ENCODE measurements around the gene HSPB2.

HSPB2 gene

DNA sequence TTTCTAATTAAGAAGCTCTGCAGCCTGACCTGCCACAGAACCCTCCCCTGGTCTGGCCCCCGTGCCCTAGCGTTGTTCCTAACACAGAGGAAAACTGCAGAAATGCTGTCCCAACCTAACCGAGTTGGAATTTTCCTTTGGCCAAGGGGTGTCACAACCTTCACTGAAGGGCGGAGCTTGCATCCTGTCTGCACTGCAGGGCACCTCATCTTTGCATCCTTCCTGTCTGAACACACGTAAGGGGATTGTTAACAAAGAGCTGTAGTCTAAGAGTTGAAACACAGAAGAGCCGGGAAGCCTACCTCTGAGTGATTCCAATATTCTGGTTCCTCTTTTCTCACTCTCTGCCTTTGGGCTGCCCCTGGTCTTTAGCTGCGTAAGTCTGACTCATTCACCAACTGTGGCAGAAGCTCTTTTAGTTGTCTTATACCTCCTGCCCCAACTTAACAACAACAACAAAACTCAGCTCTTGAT, 26.2 kb downstream of the HSPB2 start:
- DNase-seq (ENCODE audit: low read depth): peak; percentile 56

DNA sequence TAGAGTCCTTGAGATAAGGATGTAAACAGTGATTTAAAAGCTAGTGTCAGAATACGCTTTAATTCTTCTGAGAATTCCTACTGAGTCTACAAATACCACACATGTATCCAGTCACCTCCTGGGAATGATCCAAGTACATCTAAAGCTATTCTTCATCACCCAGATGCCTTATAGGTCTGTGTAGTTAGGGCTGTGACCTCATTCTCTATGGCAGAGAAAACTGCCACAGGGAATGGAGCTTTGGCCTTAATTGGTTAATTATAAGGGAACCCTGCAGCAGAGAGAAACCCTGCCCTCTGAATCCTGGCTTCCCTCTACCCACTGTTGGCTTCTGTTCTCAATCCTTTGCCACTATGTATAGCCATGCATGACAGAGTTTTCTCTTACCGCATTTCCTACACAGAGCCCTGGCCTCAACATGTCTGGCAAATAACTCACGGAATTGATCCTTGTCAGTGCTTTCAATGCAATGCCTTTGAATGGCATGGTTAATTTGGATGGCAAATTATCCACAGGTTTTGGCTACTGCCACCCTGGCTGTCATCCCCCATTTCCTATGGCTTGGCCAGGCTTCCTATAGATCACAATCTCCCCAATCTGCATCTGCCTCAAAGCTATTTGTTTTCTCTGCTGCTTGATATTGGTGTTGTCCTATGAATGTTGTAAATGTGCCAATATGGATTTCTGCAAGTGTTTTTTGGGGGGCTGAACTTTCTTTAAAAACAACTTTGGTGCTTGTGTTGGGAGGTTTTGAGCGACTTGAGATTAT, 27.5 kb downstream of the HSPB2 start:
- peak; percentile 93 for DNase-seq (ENCODE audit: low read depth)

DNA sequence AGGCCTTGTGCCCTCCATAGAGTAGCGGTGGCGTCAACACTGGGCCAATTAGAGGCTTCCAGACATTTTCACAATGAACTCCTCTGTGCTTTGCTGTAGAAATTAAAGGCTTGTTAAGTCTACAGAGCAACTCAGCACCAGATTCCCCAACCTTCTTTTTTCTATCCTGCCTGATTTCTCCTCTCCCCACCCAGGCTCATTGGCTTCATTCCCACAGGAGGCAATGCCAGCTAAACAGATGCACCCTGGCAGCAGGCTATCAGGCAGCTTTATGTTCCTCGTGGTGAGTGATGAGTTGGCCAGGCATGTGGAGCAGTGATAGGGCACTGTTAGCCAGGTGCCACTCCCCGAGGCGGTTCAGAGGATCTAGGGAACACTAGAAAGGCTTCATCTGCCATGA, 29.4 kb downstream of the HSPB2 start:
- DNase-seq (ENCODE audit: low read depth): no peak

DNA sequence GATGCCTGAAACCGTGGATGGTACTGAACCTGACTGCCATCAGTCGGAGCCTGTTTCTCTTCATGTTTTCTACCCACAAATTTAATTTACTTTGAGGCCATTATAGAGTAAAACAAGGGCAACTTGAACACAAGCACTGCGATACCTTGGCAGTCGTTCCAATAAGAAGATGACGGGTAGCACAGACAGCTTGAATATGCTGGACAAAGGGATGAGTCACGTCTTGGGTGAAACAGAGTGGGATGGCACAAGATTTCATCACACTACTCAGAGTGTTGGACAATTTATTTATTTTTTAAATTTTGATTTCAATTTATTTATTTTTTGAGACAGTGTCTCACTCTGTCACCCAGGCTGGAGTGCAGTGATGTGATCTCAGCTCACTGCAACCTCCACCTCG, 30.3 kb downstream of the HSPB2 start:
- peak; percentile 87 for DNase-seq (ENCODE audit: low read depth)

DNA sequence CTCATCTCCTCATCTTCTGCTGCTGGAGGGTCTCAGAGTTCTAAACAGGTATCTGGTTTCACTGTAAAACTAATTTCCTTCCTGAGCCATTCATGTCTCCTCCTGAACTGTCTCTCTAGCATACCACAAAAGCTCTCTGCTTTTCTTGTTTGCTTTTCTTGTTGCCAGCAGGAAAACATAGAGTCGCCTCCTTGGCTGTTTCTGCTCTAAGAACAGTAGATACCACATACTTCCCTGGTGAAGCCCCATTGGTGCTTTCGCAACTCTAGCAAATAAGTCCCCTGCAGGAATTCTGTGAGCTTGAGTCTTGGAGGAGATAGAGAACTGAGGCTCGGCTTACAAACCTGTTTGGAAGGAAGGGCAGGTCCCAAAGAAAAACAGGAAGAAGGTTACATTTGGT, 31.6 kb downstream of the HSPB2 start:
- peak; percentile 94 for DNase-seq (ENCODE audit: low read depth)

DNA sequence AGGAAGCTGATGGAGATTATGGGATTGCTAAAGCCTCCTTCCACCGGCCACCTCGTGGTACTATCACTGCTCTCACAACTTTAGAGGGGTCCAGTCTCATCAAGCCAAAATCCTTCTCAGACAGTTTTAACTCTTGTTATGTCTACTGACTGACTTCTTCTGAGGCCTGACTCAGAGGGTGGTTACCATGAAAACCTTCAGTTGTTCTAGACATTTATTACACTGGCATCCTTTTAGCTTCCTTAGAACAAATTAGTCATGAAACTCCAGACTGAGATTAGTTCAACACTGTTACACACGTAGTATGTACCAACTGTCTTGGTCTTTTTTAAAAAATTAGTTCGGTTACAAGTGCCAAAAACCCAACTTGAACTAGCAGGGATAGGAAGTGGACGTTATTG, 32.1 kb downstream of the HSPB2 start:
- peak; percentile 97 for DNase-seq (ENCODE audit: low read depth)

DNA sequence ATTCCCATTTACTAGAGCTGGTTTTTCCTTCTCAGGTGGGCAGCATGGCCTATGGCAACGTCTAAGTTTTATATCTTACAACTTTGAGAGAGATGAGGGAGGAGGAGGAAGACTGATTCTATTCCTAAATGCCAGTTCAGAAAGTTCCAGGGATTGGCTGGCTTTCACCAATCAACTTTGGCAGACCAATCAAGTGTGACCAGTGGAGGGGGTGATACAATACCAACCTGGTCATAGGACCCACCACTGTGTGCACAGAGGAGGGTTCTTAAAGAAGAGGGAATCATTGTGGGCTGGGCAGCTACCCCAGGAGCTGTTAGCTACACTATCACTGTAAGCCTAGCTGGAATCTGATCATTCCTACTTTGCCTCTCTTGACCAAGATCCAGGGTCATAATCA, 32.7 kb downstream of the HSPB2 start:
- no peak for DNase-seq (ENCODE audit: low read depth)

DNA sequence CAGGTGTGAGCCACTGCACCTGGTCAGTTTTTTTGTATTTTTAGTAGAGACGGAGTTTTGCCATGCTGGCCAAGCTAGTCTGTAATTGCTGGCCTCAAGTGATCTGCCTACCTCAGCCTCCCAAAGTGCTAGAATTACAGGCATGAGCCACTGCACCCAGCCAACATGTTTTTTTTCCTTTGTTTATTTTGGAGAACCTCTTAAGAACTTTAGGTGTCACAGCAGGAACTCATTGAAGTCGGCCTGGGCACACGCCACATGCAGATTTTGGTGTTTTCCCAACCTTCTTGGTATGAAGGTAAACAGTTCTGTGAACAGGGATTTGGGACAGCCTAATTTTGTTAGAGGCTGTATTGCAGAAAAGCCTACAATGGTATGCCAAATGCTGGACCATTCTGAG, 34.0 kb downstream of the HSPB2 start:
- no peak for DNase-seq (ENCODE audit: low read depth)

DNA sequence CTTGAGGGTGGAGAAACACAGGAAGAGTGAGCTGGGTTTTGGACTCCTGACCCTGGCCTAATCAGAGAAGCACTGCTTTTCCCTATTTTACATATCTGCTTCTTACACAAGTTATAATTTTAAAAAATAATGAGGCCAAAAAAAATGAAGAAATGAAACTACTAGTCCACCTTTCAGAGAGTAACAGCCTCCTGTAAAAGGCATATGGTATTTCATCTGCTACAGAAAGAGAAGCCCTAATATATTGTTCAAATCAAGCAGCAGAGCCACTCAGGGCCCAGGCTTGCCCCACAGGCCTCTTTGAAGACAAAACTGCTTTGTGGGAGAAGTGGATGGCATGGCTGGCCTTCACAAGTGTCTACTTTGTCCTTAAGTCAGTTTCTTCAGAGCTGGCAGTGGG, 34.6 kb downstream of the HSPB2 start:
- no peak for DNase-seq (ENCODE audit: low read depth)

DNA sequence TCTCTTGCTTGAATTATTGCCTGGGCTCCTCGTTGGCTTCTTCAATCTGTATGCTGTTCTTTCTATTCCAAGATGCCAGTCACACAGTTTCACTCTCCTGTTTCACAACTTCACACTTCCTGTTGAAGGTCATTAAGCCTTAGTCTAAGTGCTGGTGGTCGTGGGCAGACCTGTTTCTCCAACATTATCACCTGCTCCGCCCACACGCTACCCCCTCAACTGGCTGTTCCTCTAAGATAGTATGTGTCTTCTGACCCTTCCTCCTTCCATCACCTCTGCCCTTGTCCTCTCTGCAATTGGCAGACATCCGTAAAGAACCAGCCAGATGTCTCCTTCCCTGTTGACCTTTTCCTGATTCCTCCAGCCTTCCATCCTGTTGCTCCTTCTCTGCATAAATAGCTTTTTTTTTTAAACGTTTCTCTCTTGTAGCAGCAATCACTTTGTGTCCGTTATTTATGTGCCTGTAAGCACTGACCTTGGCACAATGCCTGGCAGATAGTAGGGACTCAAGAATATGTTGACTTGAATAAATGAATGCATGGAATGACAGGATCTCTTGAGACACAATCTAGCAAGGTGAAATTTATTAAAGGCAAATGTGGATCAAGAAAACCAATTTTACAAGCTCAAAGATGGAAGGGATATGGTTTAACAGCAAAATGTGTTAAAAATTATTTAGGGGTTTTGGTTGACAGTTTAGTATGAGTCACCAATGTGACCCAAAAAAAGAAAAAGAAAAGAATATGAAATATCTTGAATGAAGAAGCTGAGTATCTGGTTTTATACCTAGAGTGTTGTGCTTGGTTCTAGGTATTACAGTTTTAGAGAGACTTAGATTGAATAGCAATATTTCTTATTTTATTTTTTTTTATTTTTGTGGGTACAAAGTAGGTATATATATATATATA, 37.2 kb downstream of the HSPB2 start:
- no peak for DNase-seq (ENCODE audit: low read depth)

DNA sequence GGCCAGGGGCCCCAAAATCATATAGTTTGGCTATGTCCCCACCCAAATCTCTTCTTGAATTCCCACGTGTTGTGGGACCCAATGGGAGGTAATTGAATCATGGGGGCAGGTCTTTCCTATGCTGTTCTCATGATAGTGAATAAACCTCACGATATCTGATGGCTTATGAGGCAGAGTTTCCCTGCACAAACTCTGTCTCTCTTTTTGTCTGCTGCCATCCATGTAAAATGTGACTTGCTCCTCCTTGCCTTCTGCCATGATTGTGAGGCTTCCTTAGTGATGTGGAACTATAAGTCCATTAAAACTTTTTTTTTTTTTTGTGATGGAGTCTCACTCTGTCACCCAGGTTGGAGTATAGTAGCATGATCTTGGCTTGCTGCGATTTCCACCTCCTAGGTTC, 39.0 kb downstream of the HSPB2 start:
- DNase-seq (ENCODE audit: low read depth): no peak

DNA sequence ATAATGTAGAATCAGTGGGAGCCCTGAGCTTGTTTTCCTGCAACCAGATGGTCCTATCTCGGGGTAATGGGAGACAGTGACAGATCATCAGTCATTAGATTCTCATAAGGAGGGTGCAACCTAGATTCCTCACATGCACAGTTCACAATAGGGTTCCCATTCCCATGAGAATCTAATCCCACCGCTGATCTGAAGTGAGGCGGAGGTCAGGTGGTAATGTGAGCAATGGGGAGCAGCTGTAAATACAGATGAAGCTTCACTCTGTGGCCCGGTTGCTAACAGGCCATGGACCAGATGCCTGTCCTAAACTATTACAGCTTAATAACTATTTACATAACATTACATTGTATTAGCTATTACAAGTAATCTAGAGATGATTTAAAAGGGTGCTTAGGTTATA, 41.6 kb downstream of the HSPB2 start:
- no peak for DNase-seq (ENCODE audit: low read depth)

DNA sequence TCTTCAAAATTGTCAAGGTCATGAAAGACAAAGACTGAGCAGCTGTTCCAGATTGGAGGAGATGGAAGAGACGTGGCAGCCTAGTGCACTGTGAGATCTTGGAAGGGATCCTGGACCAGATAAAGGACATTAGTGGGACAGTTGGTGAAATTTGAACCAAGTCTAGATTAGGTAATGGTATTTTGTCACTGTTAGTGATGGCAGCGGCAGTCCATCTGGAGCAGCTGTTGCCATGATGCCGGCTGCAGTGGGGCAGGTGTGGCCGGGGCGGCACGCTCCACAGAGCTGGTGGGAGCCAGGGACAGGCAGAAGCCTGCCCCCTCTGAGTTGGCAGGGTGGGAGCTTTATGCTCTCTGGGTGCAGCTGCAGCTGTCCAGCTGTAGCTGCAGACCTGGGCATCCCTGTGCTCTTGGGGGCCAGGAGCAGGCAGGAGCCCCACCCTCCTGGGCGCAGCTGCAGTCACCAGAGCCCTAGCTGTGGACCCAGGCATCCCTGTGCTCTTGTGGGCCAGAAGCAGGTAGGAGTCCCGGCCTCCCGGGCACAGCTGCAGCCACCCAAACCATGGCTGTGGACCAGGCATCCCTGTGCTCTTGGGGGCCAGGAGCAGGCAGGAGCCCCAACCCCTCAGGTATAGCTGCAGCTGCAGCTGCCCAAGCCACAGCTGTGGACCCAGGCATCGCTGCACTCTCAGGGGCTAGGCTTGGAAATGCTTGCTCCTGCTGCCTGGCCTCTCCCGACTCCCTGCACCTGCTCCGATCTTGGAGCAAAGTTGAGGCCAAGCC, 45.3 kb downstream of the HSPB2 start:
- no peak for DNase-seq (ENCODE audit: low read depth)

DNA sequence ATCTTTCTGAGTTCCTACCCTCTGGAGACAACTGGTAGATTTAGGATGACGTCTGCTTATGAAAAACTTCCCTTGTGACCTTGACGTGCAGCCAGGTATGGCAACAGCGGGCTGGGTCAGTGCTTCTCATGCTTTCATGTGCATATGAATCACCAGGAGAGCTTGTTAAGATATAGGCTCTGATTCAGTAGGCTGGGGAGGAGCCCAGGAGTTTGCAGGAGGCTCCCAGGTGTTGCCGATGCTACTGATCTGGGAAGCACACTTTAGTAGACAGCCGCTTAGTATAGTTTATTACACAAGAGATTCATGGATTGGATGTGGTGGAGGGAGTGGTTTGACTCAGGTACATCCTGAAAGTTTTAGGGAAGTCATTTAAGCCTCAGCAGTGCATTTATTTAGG, 48.4 kb downstream of the HSPB2 start:
- DNase-seq (ENCODE audit: low read depth): peak; percentile 86

DNA sequence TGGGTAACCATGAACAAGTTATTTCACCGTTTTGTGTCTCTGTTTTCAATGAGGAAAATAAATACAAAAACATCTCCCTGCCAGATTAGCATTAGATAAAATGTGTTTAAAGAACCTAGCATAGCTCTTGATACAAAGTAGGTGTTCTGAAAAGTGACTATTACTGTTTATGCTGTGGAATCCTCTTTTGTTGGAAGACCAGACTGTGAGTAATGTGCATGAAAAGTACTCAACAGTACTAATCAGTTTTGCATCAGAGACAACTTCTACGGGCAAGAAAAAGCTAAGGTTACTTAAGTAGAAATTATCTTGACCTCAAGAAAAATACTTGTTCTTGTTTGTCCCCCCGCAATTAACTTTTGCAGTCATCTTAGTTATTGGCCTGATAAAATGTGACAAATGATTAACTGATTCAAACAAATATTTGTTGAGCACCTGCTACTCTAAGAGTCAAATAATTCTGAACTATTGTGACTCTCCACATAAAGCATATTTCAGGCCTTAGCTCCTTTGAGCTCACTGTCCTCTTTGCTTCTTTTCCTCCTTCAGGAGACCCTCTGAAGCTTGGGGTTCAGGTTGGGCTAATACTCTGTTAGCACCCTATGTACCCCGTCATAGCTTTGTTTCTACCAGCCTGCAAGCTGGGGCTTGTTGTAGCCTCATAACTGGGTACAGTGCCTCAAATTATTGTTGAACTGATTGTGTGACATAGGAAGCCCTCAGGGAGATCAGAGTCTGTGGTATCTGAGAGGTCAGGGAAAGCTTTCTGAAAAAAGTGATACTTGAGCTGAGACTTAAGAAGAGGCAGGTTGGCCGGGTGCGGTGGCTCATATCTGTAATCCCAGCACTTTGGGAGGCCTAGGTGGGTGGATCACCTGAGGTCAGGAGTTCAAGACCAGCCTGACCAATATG, 49.1 kb downstream of the HSPB2 start:
- DNase-seq (ENCODE audit: low read depth): peak; percentile 33
